Measurements from ENCODE around the gene PAK5. TPM values are rescaled to one million over a fixed set of nuclear protein-coding genes. Genes with fewer than 3 reads are reported as not detected.

The PAK5 gene
- total and polyA plus RNA-seq, 11 donors = not detected

DNA sequence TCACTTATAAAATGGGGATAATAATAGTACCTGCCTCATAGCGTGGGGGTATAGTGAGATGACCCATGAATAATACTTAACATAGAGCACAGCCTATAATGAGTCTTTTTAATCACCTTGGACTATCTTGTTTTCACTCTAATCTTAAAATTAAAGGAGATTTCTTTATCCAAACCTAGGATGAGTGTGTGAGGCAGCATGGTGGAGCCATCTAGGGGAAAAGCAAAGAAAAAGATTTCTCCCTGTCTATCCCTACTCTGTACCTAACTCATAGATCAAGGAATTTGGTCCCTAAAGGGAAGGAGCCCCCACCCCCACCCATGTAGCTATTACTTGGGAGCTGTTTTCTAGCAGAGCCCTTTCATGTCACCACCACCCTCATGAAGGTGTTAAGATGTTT is 45.2 kb upstream of the PAK5 start:
- DNase-seq = no peak
- H3K27me3 ChIP-seq = no peaks in the 10 kb centered on the region

DNA sequence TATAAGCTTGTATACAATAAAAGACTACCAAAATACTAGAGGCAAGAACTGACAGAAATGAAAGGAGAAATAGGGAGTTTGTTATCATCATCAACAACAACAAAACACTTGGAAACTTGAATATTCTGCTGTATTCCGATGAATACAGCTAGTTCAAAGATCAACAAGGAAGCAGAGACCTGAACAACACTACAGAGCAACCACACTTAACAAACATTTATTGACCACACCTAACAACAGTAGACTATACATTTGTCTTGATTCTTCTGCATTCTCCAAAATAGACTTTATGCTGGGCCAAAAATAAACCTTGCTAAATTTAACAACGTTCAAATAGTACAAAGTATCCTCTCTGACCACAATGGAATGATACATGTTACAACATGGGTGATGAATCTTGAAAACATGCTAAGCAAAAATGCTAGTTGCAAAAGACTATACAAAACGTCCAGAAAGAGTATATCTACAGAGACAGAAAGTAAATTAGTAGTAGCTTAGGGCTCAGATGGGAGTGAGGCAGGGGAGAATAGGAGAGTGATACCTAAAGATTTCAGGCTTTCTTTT is 39.1 kb upstream of the PAK5 start:
- no peaks in the 10 kb centered on the region for H3K27me3 ChIP-seq

More for the DNA sequence above, 45.2 kb upstream of the PAK5 start:
- WGBS, 4 donors = 35 to 44% (median 37%) methylated on average over 1 of the region's 1 CpG
- Histone ChIP-seq H3K36me3 (no peaks in the 10 kb centered on the region), H3K4me1 (no peaks in the 10 kb centered on the region), H3K9me3 (peaks cover 0 to 1% (median 0%) of the 10 kb centered on the region in 12 donors), H3K4me3 (no peak overlapping the region), H3K27ac (no peak overlapping the region)
- intact Hi-C loops (cut with DNase I) = loop anchor here in 1 of 10 donors (10.0 kb wide), 1 partner anchor 229 kb away; no protein-coding TSS in a partner anchor
- no peak for ATAC-seq
- no peak for TF ChIP-seq POLR2A (IDR thresholded peaks at IDR 0.05)
- TF ChIP-seq, protein P1, sequence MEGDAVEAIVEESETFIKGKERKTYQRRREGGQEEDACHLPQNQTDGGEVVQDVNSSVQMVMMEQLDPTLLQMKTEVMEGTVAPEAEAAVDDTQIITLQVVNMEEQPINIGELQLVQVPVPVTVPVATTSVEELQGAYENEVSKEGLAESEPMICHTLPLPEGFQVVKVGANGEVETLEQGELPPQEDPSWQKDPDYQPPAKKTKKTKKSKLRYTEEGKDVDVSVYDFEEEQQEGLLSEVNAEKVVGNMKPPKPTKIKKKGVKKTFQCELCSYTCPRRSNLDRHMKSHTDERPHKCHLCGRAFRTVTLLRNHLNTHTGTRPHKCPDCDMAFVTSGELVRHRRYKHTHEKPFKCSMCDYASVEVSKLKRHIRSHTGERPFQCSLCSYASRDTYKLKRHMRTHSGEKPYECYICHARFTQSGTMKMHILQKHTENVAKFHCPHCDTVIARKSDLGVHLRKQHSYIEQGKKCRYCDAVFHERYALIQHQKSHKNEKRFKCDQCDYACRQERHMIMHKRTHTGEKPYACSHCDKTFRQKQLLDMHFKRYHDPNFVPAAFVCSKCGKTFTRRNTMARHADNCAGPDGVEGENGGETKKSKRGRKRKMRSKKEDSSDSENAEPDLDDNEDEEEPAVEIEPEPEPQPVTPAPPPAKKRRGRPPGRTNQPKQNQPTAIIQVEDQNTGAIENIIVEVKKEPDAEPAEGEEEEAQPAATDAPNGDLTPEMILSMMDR (IDR thresholded peaks at IDR 0.05) = no peak

DNA sequence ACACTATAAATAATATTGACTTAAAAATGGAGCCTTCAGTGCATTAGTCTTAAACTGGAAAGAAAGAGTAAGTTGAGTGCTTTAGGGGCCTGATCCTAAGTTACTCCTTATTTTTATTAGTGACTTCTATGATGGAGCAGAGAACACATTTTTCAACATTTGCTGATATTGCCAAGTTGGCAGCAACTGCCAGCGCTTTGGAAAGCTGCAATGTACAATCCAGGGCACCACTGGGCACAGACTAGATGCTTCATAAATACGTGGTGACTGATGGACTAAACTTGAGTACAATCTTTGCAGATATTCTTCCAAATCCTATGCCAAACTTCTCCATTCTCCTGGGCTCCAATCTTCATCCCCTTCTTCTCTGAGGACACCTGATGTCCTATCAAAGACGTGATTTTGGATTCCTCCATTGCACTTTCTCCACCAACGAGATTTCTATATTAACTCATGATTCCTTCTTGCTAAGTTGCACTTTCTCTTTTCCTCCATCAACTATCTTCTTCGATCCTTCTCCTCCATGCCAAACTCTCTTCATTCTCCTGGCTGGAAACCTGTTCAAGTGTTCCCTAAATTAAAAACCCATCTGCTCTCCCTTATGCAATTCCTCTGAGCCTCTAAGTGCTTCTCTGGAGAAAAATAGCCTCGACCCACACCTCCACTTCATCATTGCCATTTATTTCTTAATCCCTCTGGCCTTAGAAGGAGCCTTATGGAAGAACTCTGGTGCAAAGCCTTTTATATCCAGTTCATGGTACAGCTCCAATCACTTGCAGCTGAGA is 28.5 kb upstream of the PAK5 start:
- no peak overlapping the region for H3K27ac ChIP-seq
- TF ChIP-seq, protein P1 (IDR thresholded peaks at IDR 0.05) = no peak
- TF ChIP-seq POLR2A (IDR thresholded peaks at IDR 0.05) = no peak
- DNase-seq (no peak), ATAC-seq (no peak)
- H3K4me3 ChIP-seq = no peak overlapping the region
- H3K27me3 ChIP-seq = no peaks in the 10 kb centered on the region
- 60 to 66% (median 64%) methylated on average over 6 of the region's 6 CpGs for WGBS, 4 donors
- H3K36me3 ChIP-seq = no peaks in the 10 kb centered on the region
- intact Hi-C loops (cut with DNase I) = no loop called here
- H3K9me3 ChIP-seq = no peaks in the 10 kb centered on the region
- no peaks in the 10 kb centered on the region for H3K4me1 ChIP-seq

More for the DNA sequence above, 39.1 kb upstream of the PAK5 start:
- H3K4me1 ChIP-seq = no peaks in the 10 kb centered on the region
- no peak overlapping the region for H3K27ac ChIP-seq
- DNase-seq (no peak), ATAC-seq (no peak)
- intact Hi-C loops (cut with DNase I) = no loop called here
- H3K9me3 ChIP-seq = peaks cover 0 to 9% (median 0%) of the 10 kb centered on the region in 12 donors
- no peaks in the 10 kb centered on the region for H3K36me3 ChIP-seq
- H3K4me3 ChIP-seq = no peak overlapping the region
- TF ChIP-seq, protein P1 (IDR thresholded peaks at IDR 0.05) = no peak
- no peak for TF ChIP-seq POLR2A (IDR thresholded peaks at IDR 0.05)
- 31 to 40% (median 38%) methylated on average over 3 of the region's 3 CpGs for WGBS, 4 donors

DNA sequence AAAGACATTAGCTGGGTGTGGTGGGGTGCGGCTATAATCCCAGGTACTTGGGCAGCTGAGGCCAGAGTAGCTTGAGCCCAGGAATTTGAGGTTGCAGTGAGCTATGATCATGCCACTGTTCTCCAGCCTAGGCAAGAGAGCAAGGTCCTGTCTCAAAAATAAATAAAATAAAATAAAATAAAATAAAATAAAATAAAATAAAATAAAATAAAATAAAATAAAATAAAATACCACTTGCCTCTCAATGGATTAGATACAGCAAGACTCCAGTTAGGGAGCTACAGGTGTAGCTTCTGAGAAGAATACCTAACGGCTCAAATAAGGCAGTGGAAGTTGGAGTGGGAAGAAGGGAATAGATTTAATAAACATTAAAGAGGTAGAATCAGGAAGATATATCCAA is 13.7 kb upstream of the PAK5 start:
- Histone ChIP-seq H3K27ac (no peak overlapping the region), H3K4me1 (no peaks in the 10 kb centered on the region), H3K27me3 (no peaks in the 10 kb centered on the region), H3K4me3 (no peak overlapping the region), H3K36me3 (no peaks in the 10 kb centered on the region), H3K9me3 (peaks cover 0 to 1% (median 0%) of the 10 kb centered on the region in 12 donors)
- WGBS, 4 donors = 81 to 87% (median 84%) methylated on average over 2 of the region's 2 CpGs
- intact Hi-C loops (cut with DNase I) = no loop called here
- DNase-seq (no peak), ATAC-seq (no peak)
- TF ChIP-seq, protein P1 (IDR thresholded peaks at IDR 0.05) = no peak
- no peak for TF ChIP-seq POLR2A (IDR thresholded peaks at IDR 0.05)
